HG03280 (cell line): ENCODE measurements around the gene MED16.

Experiments used
- ATAC-seq: cut with Tn5 transposase; IDR thresholded peaks from one replicate; pipeline ENCODE4 v1.9.1; 2021; ENCODE audit warnings: mild to moderate bottlenecking, moderate library complexity; ENCODE audit not compliant: unreplicated experiment

MED16 gene

GRCh38 chr19:927780-928401, 34.9 kb upstream of the MED16 start:
- no peak for ATAC-seq

GRCh38 chr19:927351-927779, 34.4 kb upstream of the MED16 start:
- ATAC-seq, result no peak

- no peak for ATAC-seq
Observed at GRCh38 chr19:926589-927350, 33.8 kb upstream of the MED16 start.

- no peak for ATAC-seq
Observed at GRCh38 chr19:926323-926588, 33.3 kb upstream of the MED16 start.

GRCh38 chr19:925526-926322, 32.7 kb upstream of the MED16 start, which contains the start of gene ARID3A:
Gene ARID3A, plus strand, starts transcription at chr19:926035. Its CDS starts 3,494 bp downstream, at chr19:929529.
- ATAC-seq, result peak; percentile 63

GRCh38 chr19:925087-925525, 32.1 kb upstream of the MED16 start:
- peak; percentile 43 for ATAC-seq

- ATAC-seq, result no peak
Observed at GRCh38 chr19:924553-925086, 31.6 kb upstream of the MED16 start.

- no peak for ATAC-seq
Observed at GRCh38 chr19:920051-920864, 27.3 kb upstream of the MED16 start.

GRCh38 chr19:919199-920050, 26.4 kb upstream of the MED16 start:
- ATAC-seq, result no peak

- no peak for ATAC-seq
Observed at GRCh38 chr19:918481-919198, 25.7 kb upstream of the MED16 start.

- no peak for ATAC-seq
Observed at GRCh38 chr19:918152-918437, 25.1 kb upstream of the MED16 start.

GRCh38 chr19:917323-918151, 24.6 kb upstream of the MED16 start, which contains the start of gene KISS1R:
Gene KISS1R, plus strand, starts transcription at chr19:917333. Its CDS starts 170 bp downstream, at chr19:917503.
- no peak for ATAC-seq

GRCh38 chr19:916645-917322, 23.8 kb upstream of the MED16 start:
- no peak for ATAC-seq

GRCh38 chr19:913080-913748, 20.2 kb upstream of the MED16 start, which contains the start of gene R3HDM4:
Gene R3HDM4, minus strand, starts transcription at chr19:913219. Its CDS starts 62 bp downstream, at chr19:913157.
- peak; percentile 60 for ATAC-seq

- no peak for ATAC-seq
Observed at GRCh38 chr19:912181-913079, 19.4 kb upstream of the MED16 start.
